ENCODE measurements around the gene AMER3. TPM values are rescaled to one million over a fixed set of nuclear protein-coding genes. Genes with fewer than 3 reads are reported as not detected.

AMER3 gene
- polyA plus RNA-seq, 1 of the 3 experiments (the other 2 are of a cell fraction): under 0.01 TPM

- no peak for TF ChIP-seq EP300 (IDR thresholded peaks at IDR 0.05; ENCODE audit: borderline replicate concordance in 1 of 2, low read depth in 1 of 2, low read length in 1 of 2)
- TF ChIP-seq NRF1 (IDR thresholded peaks at IDR 0.05; ENCODE audit: low read depth, low read length): no peak
- TF ChIP-seq MXI1 (IDR thresholded peaks at IDR 0.05; ENCODE audit: low read depth, low read length): no peak
- TF ChIP-seq POLR2AphosphoS5 (IDR thresholded peaks at IDR 0.05; ENCODE audit: low read depth, low read length): no peak
- no peak for TF ChIP-seq RXRA (IDR thresholded peaks at IDR 0.05; ENCODE audit: borderline replicate concordance, low read depth)
- no peak for TF ChIP-seq FOSL2 (IDR thresholded peaks at IDR 0.05; ENCODE audit: borderline replicate concordance, low read depth)
- TF ChIP-seq CHD2 (IDR thresholded peaks at IDR 0.05; ENCODE audit: low read length, partially characterized antibody): no peak
Measured at GRCh38 chr2:130791617-130791939, 36.2 kb downstream of the AMER3 start (continued).

DNA sequence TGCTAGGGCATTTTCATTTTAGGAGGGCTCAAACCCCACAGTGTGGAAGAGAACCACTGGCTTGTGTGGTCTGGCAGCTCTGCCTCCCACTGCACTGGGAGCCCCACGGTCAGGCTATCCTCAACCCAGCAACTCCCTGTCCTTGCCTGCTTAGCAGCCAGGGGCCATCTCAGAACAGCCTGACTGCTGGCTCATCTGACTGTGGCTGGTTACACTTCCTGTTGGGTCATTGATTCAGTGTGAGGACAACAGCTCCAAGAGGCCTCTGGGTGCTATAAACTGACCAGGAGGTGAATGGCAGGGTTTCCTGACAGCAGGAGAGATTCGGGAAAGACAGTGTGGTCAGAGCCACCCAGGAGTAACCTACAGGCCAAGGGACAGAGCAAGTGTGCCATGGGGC is 40.1 kb downstream of the AMER3 start:
- H3K27ac ChIP-seq (ENCODE audit: low read depth in 2 of 2, low read length in 1 of 2): no peak overlapping the region
- H3K9me2 ChIP-seq: no peaks in the 10 kb centered on the region
- H3K4me2 ChIP-seq: no peak overlapping the region
- no peak overlapping the region for H3K4me3 ChIP-seq (ENCODE audit: low read depth in 2 of 2, low read length in 1 of 2)
- no peak for TF ChIP-seq GABPA (IDR thresholded peaks at IDR 0.05; ENCODE audit: low read depth)
- TF ChIP-seq CHD2 (IDR thresholded peaks at IDR 0.05; ENCODE audit: low read length, partially characterized antibody): no peak
- TF ChIP-seq TAF1 (IDR thresholded peaks at IDR 0.05; ENCODE audit: borderline replicate concordance, low read depth, low read length): no peak
- TF ChIP-seq NFIC (IDR thresholded peaks at IDR 0.05; ENCODE audit: borderline replicate concordance): no peak
- TF ChIP-seq EP300 (IDR thresholded peaks at IDR 0.05; ENCODE audit: borderline replicate concordance in 1 of 2, low read depth in 1 of 2, low read length in 1 of 2): no peak
- TF ChIP-seq GATA2 (CRISPR knock-in tag; IDR thresholded peaks at IDR 0.05): no peak
- TF ChIP-seq TCF12 (IDR thresholded peaks at IDR 0.05): no peak
- TF ChIP-seq, protein P1, sequence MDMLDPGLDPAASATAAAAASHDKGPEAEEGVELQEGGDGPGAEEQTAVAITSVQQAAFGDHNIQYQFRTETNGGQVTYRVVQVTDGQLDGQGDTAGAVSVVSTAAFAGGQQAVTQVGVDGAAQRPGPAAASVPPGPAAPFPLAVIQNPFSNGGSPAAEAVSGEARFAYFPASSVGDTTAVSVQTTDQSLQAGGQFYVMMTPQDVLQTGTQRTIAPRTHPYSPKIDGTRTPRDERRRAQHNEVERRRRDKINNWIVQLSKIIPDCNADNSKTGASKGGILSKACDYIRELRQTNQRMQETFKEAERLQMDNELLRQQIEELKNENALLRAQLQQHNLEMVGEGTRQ (IDR thresholded peaks at IDR 0.05; ENCODE audit: borderline replicate concordance, low read depth, low read length): no peak
- TF ChIP-seq, protein P2, sequence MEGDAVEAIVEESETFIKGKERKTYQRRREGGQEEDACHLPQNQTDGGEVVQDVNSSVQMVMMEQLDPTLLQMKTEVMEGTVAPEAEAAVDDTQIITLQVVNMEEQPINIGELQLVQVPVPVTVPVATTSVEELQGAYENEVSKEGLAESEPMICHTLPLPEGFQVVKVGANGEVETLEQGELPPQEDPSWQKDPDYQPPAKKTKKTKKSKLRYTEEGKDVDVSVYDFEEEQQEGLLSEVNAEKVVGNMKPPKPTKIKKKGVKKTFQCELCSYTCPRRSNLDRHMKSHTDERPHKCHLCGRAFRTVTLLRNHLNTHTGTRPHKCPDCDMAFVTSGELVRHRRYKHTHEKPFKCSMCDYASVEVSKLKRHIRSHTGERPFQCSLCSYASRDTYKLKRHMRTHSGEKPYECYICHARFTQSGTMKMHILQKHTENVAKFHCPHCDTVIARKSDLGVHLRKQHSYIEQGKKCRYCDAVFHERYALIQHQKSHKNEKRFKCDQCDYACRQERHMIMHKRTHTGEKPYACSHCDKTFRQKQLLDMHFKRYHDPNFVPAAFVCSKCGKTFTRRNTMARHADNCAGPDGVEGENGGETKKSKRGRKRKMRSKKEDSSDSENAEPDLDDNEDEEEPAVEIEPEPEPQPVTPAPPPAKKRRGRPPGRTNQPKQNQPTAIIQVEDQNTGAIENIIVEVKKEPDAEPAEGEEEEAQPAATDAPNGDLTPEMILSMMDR (IDR thresholded peaks at IDR 0.05): no peak
- TF ChIP-seq MXI1 (IDR thresholded peaks at IDR 0.05; ENCODE audit: low read depth, low read length): no peak
- no peak for TF ChIP-seq POLR2AphosphoS5 (IDR thresholded peaks at IDR 0.05; ENCODE audit: low read depth, low read length)
- no peak for TF ChIP-seq FOXM1 (IDR thresholded peaks at IDR 0.05; ENCODE audit: low read depth)
- no peak for TF ChIP-seq ZBTB33 (IDR thresholded peaks at IDR 0.05; ENCODE audit: borderline replicate concordance, low read depth)
- no peak for TF ChIP-seq SMC3 (IDR thresholded peaks at IDR 0.05; ENCODE audit: low read depth, low read length)
- TF ChIP-seq MAX (IDR thresholded peaks at IDR 0.05; ENCODE audit: low read depth): no peak
- no peak for TF ChIP-seq RFX5 (IDR thresholded peaks at IDR 0.05; ENCODE audit: low read length)
- no peak for TF ChIP-seq FOXJ3 (CRISPR knock-in tag; IDR thresholded peaks at IDR 0.05)
- TF ChIP-seq ELF1 (IDR thresholded peaks at IDR 0.05): no peak
- no peak for TF ChIP-seq TEAD4 (IDR thresholded peaks at IDR 0.05; ENCODE audit: borderline replicate concordance, insufficient read depth)
- no peak for TF ChIP-seq JUND (IDR thresholded peaks at IDR 0.05)
- no peaks in the 10 kb centered on the region for H3K9me3 ChIP-seq
- ChIA-PET POLR2A (no interaction called here), CTCF (interaction anchor here (0.6 to 7.1 kb wide), 5 partner anchors 26 to 169 kb away, joined by 3 to 249 read pairs (median 3); no protein-coding TSS in a partner anchor)
- H3K79me2 ChIP-seq (ENCODE audit: insufficient read depth): no peaks in the 10 kb centered on the region
- DNase-seq: no peak
- H3K4me1 ChIP-seq (ENCODE audit: control insufficient read depth in 1 of 2, insufficient read depth in 2 of 2, low read depth in 1 of 2, low read length in 1 of 2): peaks cover 0 to 11% of the 10 kb centered on the region in 2 experiments; a peak in 1 of 4 replicates
- H2AFZ ChIP-seq (ENCODE audit: low read depth): no peak overlapping the region
- H3K27me3 ChIP-seq (ENCODE audit: insufficient read depth): no peaks in the 10 kb centered on the region
- H3F3A ChIP-seq (replicated peaks; ENCODE audit: insufficient read depth): no peaks in the 10 kb centered on the region
- no peaks in the 10 kb centered on the region for H3K36me3 ChIP-seq (replicated peaks in 1 of 2; ENCODE audit: control insufficient read depth in 1 of 2, insufficient read depth in 2 of 2, low read length in 1 of 2)
- WGBS (ENCODE audit: low lambda C conversion rate): 31% methylated on average over 2 of the region's 2 CpGs
- no peaks in the 10 kb centered on the region for H4K20me1 ChIP-seq (ENCODE audit: insufficient read depth)
- no peak overlapping the region for H3K9ac ChIP-seq

Measured in SK-N-SH (cell line).